HG03575 (cell line): ENCODE data around the gene TAOK1.

ENCODE experiments used
- ATAC-seq: cut with Tn5 transposase; IDR thresholded peaks from one replicate; pipeline ENCODE4 v1.9.1; 2021; ENCODE audit not compliant: unreplicated experiment, insufficient number of reproducible peaks, low FRiP score; ENCODE audit errors: extremely low read depth

TAOK1 gene

GRCh38 chr17:29369831-29370735 is 20.1 kb upstream of the TAOK1 start:
- ATAC-seq, result no peak

GRCh38 chr17:29376667-29377270 is 13.4 kb upstream of the TAOK1 start:
- no peak for ATAC-seq

- no peak for ATAC-seq
These were observed 11.7 kb upstream of the TAOK1 start for GRCh38 chr17:29378500-29378899.

GRCh38 chr17:29379084-29379991 is 10.8 kb upstream of the TAOK1 start:
- ATAC-seq, result no peak

- no peak for ATAC-seq
These were observed 6.5 kb upstream of the TAOK1 start for GRCh38 chr17:29383686-29384085.

GRCh38 chr17:29384901-29385300 is 5.3 kb upstream of the TAOK1 start:
- ATAC-seq, result no peak

- no peak for ATAC-seq
These were observed 3.4 kb upstream of the TAOK1 start for GRCh38 chr17:29386760-29387159.

GRCh38 chr17:29388937-29389336 is 1.2 kb upstream of the TAOK1 start:
- no peak for ATAC-seq

GRCh38 chr17:29390851-29391631 is 878 bp downstream of the TAOK1 start:
- no peak for ATAC-seq

- no peak for ATAC-seq
These were observed 3.3 kb downstream of the TAOK1 start for GRCh38 chr17:29393436-29393835.

- ATAC-seq, result no peak
These were observed 4.6 kb downstream of the TAOK1 start for GRCh38 chr17:29394761-29395160.

- no peak for ATAC-seq
These were observed 5.9 kb downstream of the TAOK1 start for GRCh38 chr17:29396066-29396465.

- no peak for ATAC-seq
These were observed 9.5 kb downstream of the TAOK1 start for GRCh38 chr17:29399634-29400033.

- ATAC-seq, result no peak
These were observed 10.7 kb downstream of the TAOK1 start for GRCh38 chr17:29400818-29401217.

GRCh38 chr17:29401258-29401657 is 11.1 kb downstream of the TAOK1 start:
- no peak for ATAC-seq

GRCh38 chr17:29407856-29408255 is 17.7 kb downstream of the TAOK1 start:
- no peak for ATAC-seq

GRCh38 chr17:29409963-29410362 is 19.8 kb downstream of the TAOK1 start:
- no peak for ATAC-seq

- no peak for ATAC-seq
These were observed 22.8 kb downstream of the TAOK1 start for GRCh38 chr17:29412780-29413565.
